B cell (primary cell): ENCODE data around the gene MRC2. TPM values are rescaled to one million over a fixed set of nuclear protein-coding genes. Genes with fewer than 3 reads are reported as not detected.
A peak's percentile ranks its signal among the peaks of the same experiment; 100 is the strongest.

Source experiments
- ATAC-seq: fragments of 200-7000 bp; cut with Tn5 transposase; one replicate; pipeline ENCODE4 v1.10.0; 2021; ENCODE audit warnings: low read depth, mild to moderate bottlenecking, moderate number of reproducible peaks, moderate library complexity
- CTCF ChIA-PET: fragments of 350-600 bp; sonication (Branson Sonifier 250); formaldehyde crosslinking; loops from one replicate; lab custom pipeline; 2021; ENCODE audit warnings: antibody characterized with exemption, inconsistent platforms; lab: Charles Lee
- POLR2A ChIA-PET: fragments of 350-600 bp; sonication (Branson Sonifier 250); formaldehyde crosslinking; loops from one replicate; lab custom pipeline; 2021; ENCODE audit warnings: antibody characterized with exemption; lab: Charles Lee
- DNase-seq: peaks from one replicate; pipeline ENCODE4 v3.0.0; 2013
- H2AFZ ChIP-seq: 2 replicates; pipeline ENCODE4 v1.6.1; 2012; ENCODE audit warnings: mild to moderate bottlenecking, low read depth, low read length; ENCODE audit not compliant: insufficient read depth, poor library complexity, severe bottlenecking
- H3K27ac ChIP-seq, 2 donors: 1 replicate in 1 of 2; 2 replicates in 1 of 2; pipeline ENCODE4 v1.5.1; 2012 to 2013; ENCODE audit warnings: low read length in 2 of 2, mild to moderate bottlenecking in 2 of 2, moderate library complexity in 1 of 2
- H3K27me3 ChIP-seq, 4 experiments: fragments of 200-600 bp in 1 of 4; sonication (generic) in 1 of 4; replicated peaks in 1 of 4; 1 replicate in 2 of 4; 2 replicates in 2 of 4; pipeline versions ENCODE4 v1.6.1 to v1.7.0; 2013 to 2016; ENCODE audit warnings: low read length in 3 of 4, mild to moderate bottlenecking in 2 of 4, mixed read lengths in 1 of 4, moderate library complexity in 1 of 4; ENCODE audit not compliant: insufficient read depth in 4 of 4, control insufficient read depth in 3 of 4; ENCODE audit errors: control extremely low read depth in 1 of 4
- H3K36me3 ChIP-seq, 2 experiments: replicated peaks in 1 of 2; 1 replicate in 1 of 2; 2 replicates in 1 of 2; pipeline versions ENCODE4 v1.6.1 to v1.7.1; 2013; ENCODE audit warnings: low read length in 1 of 2; ENCODE audit not compliant: insufficient read depth in 2 of 2, control insufficient read depth in 1 of 2; ENCODE audit errors: control extremely low read depth in 1 of 2, extremely low read depth in 1 of 2
- H3K4me1 ChIP-seq, 2 donors: fragments of 200-600 bp in 1 of 2; sonication (generic) in 1 of 2; 1 replicate in 1 of 2; 2 replicates in 1 of 2; pipeline versions ENCODE4 v1.5.1 to v1.6.1; 2013 to 2017; ENCODE audit warnings: low read length in 2 of 2; ENCODE audit not compliant: control insufficient read depth in 2 of 2, insufficient read depth in 2 of 2
- H3K4me2 ChIP-seq: replicated peaks from 2 replicates; pipeline ENCODE3; 2012; ENCODE audit warnings: mild to moderate bottlenecking, low read depth, low read length; ENCODE audit not compliant: poor library complexity, severe bottlenecking
- H3K4me3 ChIP-seq, 5 experiments: fragments of 200-600 bp in 1 of 5; sonication (generic) in 1 of 5; 1 replicate in 3 of 5; 2 replicates in 2 of 5; pipeline versions ENCODE4 v1.5.1 to v1.7.0; 2011 to 2016; ENCODE audit warnings: low read length in 4 of 5, mild to moderate bottlenecking in 4 of 5, low read depth in 2 of 5, control low read depth in 1 of 5, moderate library complexity in 1 of 5; ENCODE audit not compliant: insufficient read depth in 1 of 5; ENCODE audit errors: control extremely low read depth in 1 of 5, extremely low read depth in 1 of 5
- H3K79me2 ChIP-seq: fragments of 200-600 bp; sonication (generic); one replicate; pipeline ENCODE4 v1.6.0; 2016; ENCODE audit warnings: low read length; ENCODE audit not compliant: control insufficient read depth, insufficient read depth
- H3K9ac ChIP-seq: fragments of 200-600 bp; sonication (generic); 2 replicates; pipeline ENCODE4 v1.6.1; 2017; ENCODE audit warnings: mild to moderate bottlenecking, low read length, moderate library complexity
- H3K9me3 ChIP-seq, 3 donors: one replicate each; pipeline versions ENCODE4 v1.6.1 to v1.7.1; 2013; ENCODE audit warnings: low read length in 2 of 3; ENCODE audit not compliant: control insufficient read depth in 2 of 3, insufficient read depth in 1 of 3; ENCODE audit errors: control extremely low read depth in 1 of 3
- H4K20me1 ChIP-seq: 2 replicates; pipeline ENCODE4 v1.6.0; 2012; ENCODE audit warnings: mild to moderate bottlenecking, low read length; ENCODE audit not compliant: insufficient read depth, control insufficient read depth, poor library complexity, severe bottlenecking
- H3K27ac Mint-ChIP-seq: one replicate; pipeline ENCODE4 v1.8.0; 2021; ENCODE audit warnings: mixed read lengths
- H3K27me3 Mint-ChIP-seq: one replicate; pipeline ENCODE4 v1.8.0; 2021; ENCODE audit warnings: mixed read lengths
- H3K4me1 Mint-ChIP-seq: one replicate; pipeline ENCODE4 v1.8.0; 2021; ENCODE audit warnings: mixed read lengths
- H3K4me3 Mint-ChIP-seq: one replicate; pipeline ENCODE4 v1.8.0; 2021; ENCODE audit warnings: mixed read lengths
- H3K9me3 Mint-ChIP-seq: one replicate; pipeline ENCODE4 v1.8.0; 2022; ENCODE audit warnings: mixed read lengths; ENCODE audit not compliant: insufficient read depth
- CTCF ChIP-seq: fragments of 200-600 bp; IDR thresholded peaks from one replicate; pipeline ENCODE4 v1.8.0; 2022; ENCODE audit warnings: antibody characterized with exemption, mild to moderate bottlenecking
- EZH2 ChIP-seq: IDR thresholded peaks from 2 replicates; pipeline ENCODE4 v1.6.1; 2012; ENCODE audit warnings: borderline replicate concordance, low read depth, mild to moderate bottlenecking, moderate library complexity, low read length; ENCODE audit not compliant: insufficient read depth, poor library complexity, severe bottlenecking
- WGBS: methylation state at CpG from one replicate; pipeline ENCODE4 v1.1.5; 2013; ENCODE audit warnings: missing lambda C conversion rate; ENCODE audit not compliant: insufficient coverage; 5-methylcytosine and 5-hydroxymethylcytosine counted together
- intact Hi-C: fragments of 100-400 bp; cut with micrococcal nuclease; formaldehyde crosslinking; loops from one replicate; pipeline ENCODE4 v1.10.0; 2022
- polyA plus RNA-seq: library from polyadenylated mRNA; depleted of rRNA; stranded (reverse); fragments of >200 nt; gene quantifications from 2 replicates; pipeline ENCODE4 v1.2.3, GENCODE V29; 2012
- total RNA-seq, 2 donors: library from RNA; stranded (reverse); fragments of 120-200 nt in 1 of 2; gene quantifications; 1 replicate in 1 of 2; 2 replicates in 1 of 2; pipeline versions ENCODE4 v1.2.3 to v1.2.4, GENCODE V29; 2013 to 2022

MRC2 gene
- total and polyA plus RNA-seq, 2 donors (not counting 1 experiment from before 2014, with no cell fraction given): 0.09 to 0.34 TPM

- no peaks in the 10 kb centered on the region for H3K36me3 ChIP-seq
- no peaks in the 10 kb centered on the region for H4K20me1 ChIP-seq
- no peak for TF ChIP-seq CTCF
- TF ChIP-seq EZH2: no peak
- DNase-seq (peak; percentile 67), ATAC-seq (peak; percentile 51)
- H3K27ac ChIP-seq: peak overlapping the region; percentile 44 to 51
- H3K27me3 ChIP-seq: peaks cover 0 to 2% (median under 1%) of the 10 kb centered on the region in 4 experiments
- peak overlapping the region; percentile 92 for H3K4me3 Mint-ChIP-seq
- H3K4me2 ChIP-seq: peak overlapping the region; percentile 100
- WGBS: under 1% methylated on average over 54 of the region's 57 CpGs
- H3K9me3 ChIP-seq: peaks cover 0 to 3% (median 0%) of the 10 kb centered on the region in 3 donors
- H3K9ac ChIP-seq: peak overlapping the region; percentile 81
- H3K4me1 ChIP-seq: peaks cover 14 to 22% of the 10 kb centered on the region in 2 donors
- ChIA-PET POLR2A (no interaction called here), CTCF (no interaction called here)
- no peaks in the 10 kb centered on the region for H3K79me2 ChIP-seq
- H2AFZ ChIP-seq: peak overlapping the region; percentile 76
- peak overlapping the region; percentile 72 for H3K27ac Mint-ChIP-seq
- intact Hi-C loops: no loop called here
- no peaks in the 10 kb centered on the region for H3K9me3 Mint-ChIP-seq
- H3K4me3 ChIP-seq: peak overlapping the region; percentile 28 to 86 (median 60)
- peaks cover 23% of the 10 kb centered on the region for H3K4me1 Mint-ChIP-seq
- H3K27me3 Mint-ChIP-seq: no peaks in the 10 kb centered on the region
These were observed 25.0 kb downstream of the MRC2 start for GRCh38 chr17:62652251-62653001.
